Measurements from ENCODE around the gene SUSD4.

Gene SUSD4

DNA sequence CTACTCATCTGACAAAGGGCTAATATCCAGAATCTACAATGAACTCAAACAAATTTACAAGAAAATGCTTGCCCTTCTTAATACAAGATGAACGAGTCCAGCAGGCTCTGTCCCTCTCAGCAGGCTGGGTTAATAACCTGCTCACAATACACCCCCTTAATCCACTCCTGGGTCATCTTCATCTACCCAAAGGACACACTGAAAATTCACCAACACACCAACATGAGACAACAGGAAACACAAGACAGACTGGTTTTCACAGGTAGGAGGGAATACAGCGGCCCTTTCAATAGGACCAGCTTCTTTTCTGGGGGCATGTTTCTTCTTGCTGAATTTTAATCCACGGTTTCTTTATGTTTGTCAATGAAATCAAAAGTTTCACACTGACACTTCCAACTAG is 44.6 kb downstream of the SUSD4 start:
- TF ChIP-seq, protein P1, sequence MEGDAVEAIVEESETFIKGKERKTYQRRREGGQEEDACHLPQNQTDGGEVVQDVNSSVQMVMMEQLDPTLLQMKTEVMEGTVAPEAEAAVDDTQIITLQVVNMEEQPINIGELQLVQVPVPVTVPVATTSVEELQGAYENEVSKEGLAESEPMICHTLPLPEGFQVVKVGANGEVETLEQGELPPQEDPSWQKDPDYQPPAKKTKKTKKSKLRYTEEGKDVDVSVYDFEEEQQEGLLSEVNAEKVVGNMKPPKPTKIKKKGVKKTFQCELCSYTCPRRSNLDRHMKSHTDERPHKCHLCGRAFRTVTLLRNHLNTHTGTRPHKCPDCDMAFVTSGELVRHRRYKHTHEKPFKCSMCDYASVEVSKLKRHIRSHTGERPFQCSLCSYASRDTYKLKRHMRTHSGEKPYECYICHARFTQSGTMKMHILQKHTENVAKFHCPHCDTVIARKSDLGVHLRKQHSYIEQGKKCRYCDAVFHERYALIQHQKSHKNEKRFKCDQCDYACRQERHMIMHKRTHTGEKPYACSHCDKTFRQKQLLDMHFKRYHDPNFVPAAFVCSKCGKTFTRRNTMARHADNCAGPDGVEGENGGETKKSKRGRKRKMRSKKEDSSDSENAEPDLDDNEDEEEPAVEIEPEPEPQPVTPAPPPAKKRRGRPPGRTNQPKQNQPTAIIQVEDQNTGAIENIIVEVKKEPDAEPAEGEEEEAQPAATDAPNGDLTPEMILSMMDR (IDR thresholded peaks at IDR 0.05; ENCODE audit: control insufficient read depth, insufficient read depth, low read depth, low read length, missing control alignments) = no peak
- DNase-seq (ENCODE audit: low read depth) = no peak
- H3K4me3 ChIP-seq (ENCODE audit: control insufficient read depth, low read depth, low read length) = no peak overlapping the region

DNA sequence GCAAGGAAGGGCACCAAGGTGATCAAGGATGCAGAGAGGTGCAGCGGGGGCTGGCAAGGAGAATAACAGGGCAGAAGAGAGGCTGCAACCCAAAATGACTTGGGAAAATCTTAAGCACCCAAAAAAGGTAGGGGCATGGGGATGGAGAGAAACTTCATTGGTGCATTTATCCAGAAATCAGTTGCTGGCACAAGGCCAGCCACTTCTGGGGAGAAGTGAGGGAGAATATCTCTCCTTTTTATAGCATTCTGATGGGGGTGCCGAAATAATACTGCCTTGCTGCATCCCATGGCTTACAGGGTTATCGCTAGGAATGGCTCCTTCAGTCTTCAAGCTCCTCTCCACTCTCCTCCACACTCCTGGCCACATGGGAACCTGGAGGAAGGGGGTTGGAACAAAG is 47.9 kb downstream of the SUSD4 start:
- DNase-seq (ENCODE audit: low read depth) = no peak
- TF ChIP-seq, protein P1 (IDR thresholded peaks at IDR 0.05; ENCODE audit: control insufficient read depth, insufficient read depth, low read depth, low read length, missing control alignments) = no peak

DNA sequence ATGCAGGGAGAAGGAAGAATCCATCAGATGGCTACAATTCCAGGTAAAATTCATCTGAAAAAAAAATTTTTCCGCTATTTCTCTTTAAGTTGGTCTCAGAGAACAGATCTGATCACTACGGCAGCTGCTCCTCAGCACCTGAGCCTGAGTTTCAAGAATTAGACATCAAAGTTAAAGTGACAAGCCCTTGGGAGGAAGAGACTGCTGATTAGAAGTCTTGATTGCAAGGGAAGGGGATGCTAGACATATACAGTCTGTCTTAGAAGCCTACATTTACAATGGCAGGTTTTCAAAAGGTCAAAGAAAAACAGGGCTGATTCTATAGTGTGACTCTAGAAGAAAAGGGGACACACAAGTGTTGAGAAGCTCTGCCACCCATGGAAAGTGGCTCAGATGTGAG is 48.3 kb downstream of the SUSD4 start:
- no peak for DNase-seq (ENCODE audit: low read depth)
- no peak overlapping the region for H3K4me3 ChIP-seq (ENCODE audit: control insufficient read depth, low read depth, low read length)
- TF ChIP-seq, protein P1 (IDR thresholded peaks at IDR 0.05; ENCODE audit: control insufficient read depth, insufficient read depth, low read depth, low read length, missing control alignments) = no peak

More for the DNA sequence above, 47.9 kb downstream of the SUSD4 start:
- no peak overlapping the region for H3K4me3 ChIP-seq (ENCODE audit: control insufficient read depth, low read depth, low read length)

DNA sequence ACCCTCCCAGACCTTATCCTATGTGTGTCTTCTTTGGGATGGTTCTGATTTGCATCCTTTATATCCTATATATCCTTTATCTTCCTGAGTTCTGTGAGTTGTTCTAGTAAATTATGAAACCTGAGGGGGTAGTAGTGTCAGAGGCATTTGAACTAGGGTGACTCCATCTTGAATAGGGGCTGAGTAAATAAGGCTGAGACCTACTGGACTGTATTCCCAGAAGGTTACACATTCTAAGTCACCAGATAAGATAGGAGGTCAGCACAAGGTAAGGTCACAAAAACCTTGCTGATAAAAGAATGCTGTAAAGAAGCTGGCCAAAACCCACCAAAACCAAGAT is 50.6 kb downstream of the SUSD4 start:
- TF ChIP-seq, protein P1 (IDR thresholded peaks at IDR 0.05; ENCODE audit: control insufficient read depth, insufficient read depth, low read depth, low read length, missing control alignments) = no peak
- no peak for DNase-seq (ENCODE audit: low read depth)
- no peak overlapping the region for H3K4me3 ChIP-seq (ENCODE audit: control insufficient read depth, low read depth, low read length)

DNA sequence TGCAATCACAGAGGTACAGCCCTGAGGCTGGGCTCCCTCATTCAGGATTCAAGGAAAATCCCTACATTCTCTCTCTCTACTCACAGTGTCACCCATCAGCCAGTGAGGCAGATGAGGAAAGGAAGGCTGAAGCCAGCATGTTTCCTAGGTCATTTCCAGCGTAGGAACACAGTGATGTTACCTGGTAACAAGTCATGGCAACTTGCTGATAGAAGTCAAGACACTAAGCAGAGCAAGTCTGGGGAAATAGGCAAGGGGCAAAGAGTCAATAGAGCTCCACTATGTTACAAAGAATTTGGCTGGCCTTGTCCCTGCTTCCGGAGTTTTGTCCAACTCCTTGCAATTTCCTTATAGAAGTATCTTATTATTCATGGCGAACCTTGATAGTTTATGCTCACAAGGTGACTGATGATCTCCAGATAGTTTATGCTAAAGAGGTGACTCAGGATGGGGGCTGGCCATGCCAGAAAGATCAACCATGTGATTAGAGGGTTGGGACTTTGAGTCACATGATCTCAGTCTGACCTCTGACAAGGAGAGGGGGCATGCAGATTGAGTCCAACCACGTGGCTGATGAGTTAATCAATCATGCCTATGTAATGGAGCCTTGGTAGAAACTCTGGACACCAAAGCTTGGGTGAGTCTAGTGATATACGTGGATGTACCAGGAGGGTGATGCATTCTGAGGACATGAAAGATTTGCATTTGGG is 51.1 kb downstream of the SUSD4 start:
- TF ChIP-seq, protein P1 (IDR thresholded peaks at IDR 0.05; ENCODE audit: control insufficient read depth, insufficient read depth, low read depth, low read length, missing control alignments) = no peak
- DNase-seq (ENCODE audit: low read depth) = no peak
- H3K4me3 ChIP-seq (ENCODE audit: control insufficient read depth, low read depth, low read length) = no peak overlapping the region

DNA sequence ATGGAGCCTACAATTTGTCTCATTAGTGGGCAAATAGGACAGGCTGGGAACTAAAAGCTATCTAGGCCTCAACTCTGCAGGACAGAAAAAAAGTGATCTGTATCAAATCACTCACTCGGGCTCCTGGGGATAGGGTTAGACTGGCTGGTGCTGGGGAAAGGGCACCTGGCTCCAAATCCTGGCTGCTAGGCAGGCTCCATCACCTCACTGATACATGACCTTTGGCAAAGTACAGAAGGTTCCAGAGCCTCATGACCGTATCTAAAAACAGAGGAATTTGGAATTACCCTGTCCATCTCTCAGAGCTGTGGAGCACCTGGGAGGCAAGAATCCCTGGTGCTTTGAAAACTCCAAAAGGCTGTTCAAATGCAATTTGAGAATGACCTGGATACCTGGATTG is 51.7 kb downstream of the SUSD4 start:
- TF ChIP-seq, protein P1 (IDR thresholded peaks at IDR 0.05; ENCODE audit: control insufficient read depth, insufficient read depth, low read depth, low read length, missing control alignments) = no peak
- no peak for DNase-seq (ENCODE audit: low read depth)

More for the DNA sequence above, 51.7 kb downstream of the SUSD4 start:
- no peak overlapping the region for H3K4me3 ChIP-seq (ENCODE audit: control insufficient read depth, low read depth, low read length)
